Measurements from ENCODE around the gene PLXNA2.

DNA sequence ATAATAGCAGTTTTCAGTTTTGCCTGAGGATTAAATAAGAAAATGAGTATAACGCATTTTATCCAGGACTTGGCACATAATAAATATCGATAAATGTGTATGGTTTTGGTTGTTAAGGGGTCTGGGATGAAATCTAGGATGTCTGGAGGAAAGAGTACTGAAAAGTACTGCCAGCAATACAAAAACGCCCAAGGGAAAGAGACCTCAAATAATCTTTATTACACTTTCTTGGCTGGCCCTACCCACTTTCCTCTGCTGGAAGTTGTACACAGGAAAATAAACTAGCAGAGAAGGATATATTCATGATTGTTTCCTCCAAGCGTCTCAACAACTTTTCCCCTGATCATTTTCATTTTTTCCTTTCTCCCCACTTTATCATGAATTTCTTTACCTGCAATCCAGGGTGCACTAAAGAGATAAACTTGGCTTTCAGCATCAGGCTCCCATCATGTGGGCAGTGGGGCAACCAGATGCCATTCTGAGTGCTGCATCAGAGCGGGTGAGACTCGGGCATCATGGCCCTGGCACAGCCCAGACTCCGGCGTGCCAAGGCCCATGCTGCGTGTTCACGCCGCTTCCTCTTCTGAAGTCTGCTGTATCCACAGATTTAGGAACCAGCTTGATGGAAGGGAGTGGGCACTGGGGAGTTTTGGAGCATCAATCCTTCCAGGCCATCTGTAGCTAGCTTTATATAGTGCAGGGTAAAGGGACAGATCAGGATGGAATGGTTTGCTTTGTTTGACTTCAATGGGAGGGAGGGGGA, 35.8 kb upstream of the PLXNA2 start:
- TF ChIP-seq CTCF (conservative IDR thresholded peaks at IDR 0.05; ENCODE audit: low read depth, low read length): no peak
- TF ChIP-seq EZH2 (IDR thresholded peaks at IDR 0.05; ENCODE audit: borderline replicate concordance, low read depth, low read length, poor library complexity, severe bottlenecking): no peak
